ENCODE measurements around the gene SSR3.

- TF ChIP-seq CTCF (IDR thresholded peaks at IDR 0.05) (no peak), POLR2A (IDR thresholded peaks at IDR 0.05) (no peak), POLR2AphosphoS5 (IDR thresholded peaks at IDR 0.05) (no peak), EP300 (IDR thresholded peaks at IDR 0.05) (no peak)
Measured at GRCh38 chr3:156522673-156523072, 32.2 kb downstream of the SSR3 start.

Measured in stomach (tissue), 4 donors.